HepG2 (cell line): ENCODE results near the gene FBF1. TPM values are rescaled to one million over a fixed set of nuclear protein-coding genes. Genes with fewer than 3 reads are reported as not detected.

Experiments
- BRCA1 ChIP-seq: sonication (generic); formaldehyde crosslinking; IDR thresholded peaks from 2 replicates; pipeline ENCODE4 v1.4.0; 2020; ENCODE audit warnings: missing genetic modification reagents
- FOXA1 ChIP-seq, 2 experiments: fragments of 450-650 bp in 1 of 2; sonication (generic) in 1 of 2; formaldehyde crosslinking in 1 of 2; IDR thresholded peaks; 2 replicates each; pipeline versions ENCODE4 v1.4.0 to v1.6.1; 2016 to 2020; ENCODE audit warnings: missing genetic modification reagents in 1 of 2
- HIVEP1 ChIP-seq: sonication (generic); formaldehyde crosslinking; IDR thresholded peaks from 2 replicates; pipeline ENCODE4 v1.4.0; 2020; ENCODE audit warnings: mild to moderate bottlenecking, missing genetic modification reagents
- HNRNPH1 ChIP-seq: fragments of 200-400 bp; formaldehyde crosslinking; optimal IDR thresholded peaks from 2 replicates; pipeline ENCODE3; 2017; ENCODE audit warnings: mild to moderate bottlenecking, low read depth, low read length
- KDM3A ChIP-seq: IDR thresholded peaks from 2 replicates; pipeline ENCODE4 v1.6.1; 2018; ENCODE audit warnings: low read depth, missing compliant biosample characterization
- MATR3 ChIP-seq: sonication (generic); formaldehyde crosslinking; IDR thresholded peaks from 2 replicates; pipeline ENCODE4 v1.4.0; 2020; ENCODE audit warnings: missing genetic modification reagents
- NR2F6 ChIP-seq, 2 experiments: IDR thresholded peaks; 2 replicates each; pipeline ENCODE4 v1.6.1; 2016; ENCODE audit warnings: antibody characterized with exemption in 1 of 2, mild to moderate bottlenecking in 1 of 2
- PAWR ChIP-seq: sonication (generic); formaldehyde crosslinking; IDR thresholded peaks from 2 replicates; pipeline ENCODE4 v1.4.0; 2020; ENCODE audit warnings: missing genetic modification reagents, mild to moderate bottlenecking, borderline replicate concordance
- PHF5A ChIP-seq: IDR thresholded peaks from one replicate; pipeline ENCODE4 v1.6.1; 2018; ENCODE audit warnings: low read depth, missing genetic modification reagents; ENCODE audit not compliant: unreplicated experiment
- SALL2 ChIP-seq: sonication (generic); formaldehyde crosslinking; IDR thresholded peaks from 2 replicates; pipeline ENCODE4 v1.8.1; 2023; ENCODE audit warnings: mild to moderate bottlenecking, missing genetic modification reagents, inconsistent platforms
- TARDBP ChIP-seq: sonication (generic); formaldehyde crosslinking; IDR thresholded peaks from 2 replicates; pipeline ENCODE4 v1.8.0; 2022; ENCODE audit warnings: mild to moderate bottlenecking, missing genetic modification reagents
- TCF12 ChIP-seq, 2 experiments: fragments of 450-650 bp in 1 of 2; sonication (generic) in 1 of 2; formaldehyde crosslinking in 1 of 2; IDR thresholded peaks; 2 replicates each; pipeline versions ENCODE4 v1.6.1 to v1.8.0; 2017 to 2022; ENCODE audit warnings: antibody characterized with exemption in 1 of 2, mild to moderate bottlenecking in 1 of 2, missing genetic modification reagents in 1 of 2, moderate library complexity in 1 of 2
- TMF1 ChIP-seq: sonication (generic); formaldehyde crosslinking; IDR thresholded peaks from 2 replicates; pipeline ENCODE4 v1.8.1; 2022; ENCODE audit warnings: low read depth, missing genetic modification reagents
- TRAFD1 ChIP-seq: sonication (generic); formaldehyde crosslinking; IDR thresholded peaks from 2 replicates; pipeline ENCODE4 v1.5.1; 2020; ENCODE audit warnings: missing genetic modification reagents, mild to moderate bottlenecking, borderline replicate concordance
- ZBTB49 ChIP-seq: sonication (generic); formaldehyde crosslinking; IDR thresholded peaks from 2 replicates; pipeline ENCODE4 v1.4.0; 2020; ENCODE audit warnings: missing genetic modification reagents, borderline replicate concordance
- ZNF263 ChIP-seq: sonication (generic); formaldehyde crosslinking; IDR thresholded peaks from 2 replicates; pipeline ENCODE4 v1.4.0; 2020; ENCODE audit warnings: missing genetic modification reagents
- ZNF546 ChIP-seq: sonication (generic); formaldehyde crosslinking; conservative IDR thresholded peaks from 2 replicates; pipeline ENCODE4 v1.8.1; 2023; ENCODE audit warnings: mild to moderate bottlenecking, missing genetic modification reagents
- ZNF619 ChIP-seq: sonication (generic); formaldehyde crosslinking; IDR thresholded peaks from 2 replicates; pipeline ENCODE4 v1.4.0; 2020; ENCODE audit warnings: mild to moderate bottlenecking, missing genetic modification reagents
- ZNF768 ChIP-seq: sonication (generic); formaldehyde crosslinking; IDR thresholded peaks from 2 replicates; pipeline ENCODE4 v1.4.0; 2020; ENCODE audit warnings: missing genetic modification reagents
- ZNF775 ChIP-seq: sonication (generic); formaldehyde crosslinking; IDR thresholded peaks from 2 replicates; pipeline ENCODE4 v1.4.0; 2020; ENCODE audit warnings: missing genetic modification reagents, mild to moderate bottlenecking, moderate library complexity, borderline replicate concordance
- ZSCAN20 ChIP-seq: sonication (generic); formaldehyde crosslinking; IDR thresholded peaks from 2 replicates; pipeline ENCODE4 v1.4.0; 2020; ENCODE audit warnings: missing genetic modification reagents, mild to moderate bottlenecking, borderline replicate concordance
- polyA plus RNA-seq, 8 experiments: library from polyadenylated mRNA; depleted of rRNA in 3 of 8; stranded (reverse) in 7 of 8; unstranded in 1 of 8; fragments of >200 nt; fragmentation: Illumina TruSeq in 4 of 8; extraction: Trizol in 4 of 8; gene quantifications; 2 replicates each; pipeline versions ENCODE4 v1.2.1 to v1.2.3, GENCODE V29; 2011 to 2016; ENCODE audit warnings: low read depth in 4 of 8, missing spikeins in 1 of 8, mixed read lengths in 1 of 8; ENCODE audit not compliant: insufficient read depth in 1 of 8
- total RNA-seq, 5 experiments: library from RNA; depleted of rRNA; stranded (reverse); fragments of >200 nt; fragmentation: Illumina TruSeq; extraction: Trizol; gene quantifications; 2 replicates each; pipeline ENCODE4 v1.2.3, GENCODE V29; 2016; ENCODE audit warnings: low read depth in 1 of 5
- TF ChIP-seq, protein P1 (sequence below): sonication (generic); formaldehyde crosslinking; conservative IDR thresholded peaks from 2 replicates; pipeline ENCODE4 v1.5.0; 2020; ENCODE audit warnings: missing genetic modification reagents

Gene FBF1
- total and polyA plus RNA-seq, 2 of the 13 experiments (the other 11 are each of a cell fraction or from before 2014, with no cell fraction given): 2.4 to 8.1 TPM

DNA sequence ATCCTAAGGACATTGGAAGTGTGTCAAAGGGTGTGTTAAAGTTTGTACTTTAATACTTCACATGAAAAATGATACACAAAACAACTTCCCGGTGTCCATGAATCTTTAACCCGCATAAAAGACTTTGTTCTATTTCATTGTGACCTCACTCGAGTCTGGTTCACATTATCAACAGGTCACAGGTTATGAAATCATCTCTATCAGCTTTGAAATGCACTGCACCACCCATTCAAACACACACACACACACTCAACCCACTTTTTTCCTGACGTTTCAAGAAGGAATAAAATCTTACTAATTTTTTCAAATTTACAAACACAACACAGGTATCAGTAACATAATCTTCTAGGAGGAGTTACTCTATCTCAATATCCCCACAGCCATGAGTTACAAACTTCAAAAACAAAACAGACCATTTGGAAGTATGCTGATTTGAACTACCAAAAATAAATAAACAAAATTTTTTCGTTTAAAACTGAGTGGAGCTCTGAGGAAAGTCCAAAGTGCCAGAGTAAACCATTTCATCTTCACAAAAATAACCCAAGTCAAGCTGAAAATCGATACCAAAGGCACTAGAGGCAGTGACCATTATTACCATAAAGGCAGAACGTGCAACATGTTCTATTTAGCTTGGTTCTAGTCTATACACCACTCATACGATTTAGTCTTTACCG is 35.5 kb upstream of the FBF1 start (continued):
- TF ChIP-seq TRAFD1 (CRISPR knock-in tag) (no peak; the same call in 1 of the 2 replicates), PHF5A (CRISPR knock-in tag) (peak; percentile 72), ZSCAN20 (0 out of 2 replicates have a peak, but pooled peaks have one; percentile 53), ZNF619 (CRISPR knock-in tag) (no peak), MATR3 (CRISPR knock-in tag) (no peak), NR2F6 (IDR thresholded peaks at IDR 0.05) (peak; percentile 91), NR2F6 (CRISPR knock-in tag; IDR thresholded peaks at IDR 0.05) (peak; percentile 85), ZNF775 (no peak), KDM3A (CRISPR knock-in tag) (no peak), ZNF546 (CRISPR knock-in tag) (no peak), FOXA1 (IDR thresholded peaks at IDR 0.05) (no peak), FOXA1 (CRISPR knock-in tag; IDR thresholded peaks at IDR 0.05) (no peak), HIVEP1 (CRISPR knock-in tag) (no peak), BRCA1 (no peak), ZBTB49 (CRISPR knock-in tag) (no peak), PAWR (CRISPR knock-in tag) (no peak), SALL2 (no peak), TMF1 (peak; percentile 58; the same call in 1 of the 2 replicates), HNRNPH1 (no peak), TARDBP (CRISPR knock-in tag) (peak; percentile 67), TCF12 (IDR thresholded peaks at IDR 0.05) (no peak), TCF12 (CRISPR knock-in tag; IDR thresholded peaks at IDR 0.05) (no peak), ZNF263 (no peak), ZNF768 (CRISPR knock-in tag) (no peak)
- TF ChIP-seq, protein P1, sequence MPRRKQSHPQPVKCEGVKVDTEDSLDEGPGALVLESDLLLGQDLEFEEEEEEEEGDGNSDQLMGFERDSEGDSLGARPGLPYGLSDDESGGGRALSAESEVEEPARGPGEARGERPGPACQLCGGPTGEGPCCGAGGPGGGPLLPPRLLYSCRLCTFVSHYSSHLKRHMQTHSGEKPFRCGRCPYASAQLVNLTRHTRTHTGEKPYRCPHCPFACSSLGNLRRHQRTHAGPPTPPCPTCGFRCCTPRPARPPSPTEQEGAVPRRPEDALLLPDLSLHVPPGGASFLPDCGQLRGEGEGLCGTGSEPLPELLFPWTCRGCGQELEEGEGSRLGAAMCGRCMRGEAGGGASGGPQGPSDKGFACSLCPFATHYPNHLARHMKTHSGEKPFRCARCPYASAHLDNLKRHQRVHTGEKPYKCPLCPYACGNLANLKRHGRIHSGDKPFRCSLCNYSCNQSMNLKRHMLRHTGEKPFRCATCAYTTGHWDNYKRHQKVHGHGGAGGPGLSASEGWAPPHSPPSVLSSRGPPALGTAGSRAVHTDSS (CRISPR knock-in tag): no peak
